Ascending aorta (tissue), 2 donors: ENCODE measurements around the gene NUBPL. TPM values are rescaled to one million over a fixed set of nuclear protein-coding genes. Genes with fewer than 3 reads are reported as not detected.
"Not testable (repeated sequence)": the region's sequence is repeated elsewhere in the genome, so short reads cannot be mapped to it uniquely, and the experiment has no call there.

ENCODE experiments used
- DNase-seq, 2 donors: peaks; one replicate each; pipeline ENCODE4 v3.0.0-alpha.2; 2019; ENCODE audit warnings: low spot score in 2 of 2
- H3K27ac ChIP-seq, 2 donors: fragments of 200-600 bp; sonication (generic); one replicate each; pipeline ENCODE4 v1.5.1; 2016 to 2017; ENCODE audit warnings: mild to moderate bottlenecking in 1 of 2
- H3K27me3 ChIP-seq: fragments of 200-600 bp; sonication (generic); one replicate; pipeline ENCODE4 v1.5.1; 2017
- H3K36me3 ChIP-seq, 2 donors: fragments of 200-600 bp; sonication (generic); one replicate each; pipeline ENCODE4 v1.5.1; 2016
- H3K4me1 ChIP-seq, 2 donors: fragments of 200-600 bp; sonication (generic); one replicate each; pipeline ENCODE4 v1.5.1; 2016 to 2017; ENCODE audit warnings: mild to moderate bottlenecking in 1 of 2
- H3K4me3 ChIP-seq, 2 donors: fragments of 200-600 bp; sonication (generic); one replicate each; pipeline ENCODE4 v1.5.1; 2016 to 2017; ENCODE audit warnings: mild to moderate bottlenecking in 1 of 2
- H3K9me3 ChIP-seq, 2 donors: fragments of 200-600 bp; sonication (generic); one replicate each; pipeline ENCODE4 v1.5.1; 2016
- CTCF ChIP-seq, 3 experiments: fragments of 200-600 bp in 2 of 3; fragments of 450-650 bp in 1 of 3; sonication (generic) in 2 of 3; IDR thresholded peaks; one replicate each; pipeline ENCODE4 v1.5.1; 2016 to 2019; ENCODE audit warnings: antibody characterized with exemption in 3 of 3, mild to moderate bottlenecking in 1 of 3, moderate library complexity in 1 of 3
- intact Hi-C: fragments of 100-400 bp; cut with DNase I; formaldehyde crosslinking; loops from one replicate; pipeline ENCODE4 v1.15.1; 2023
- total RNA-seq: library from RNA; depleted of rRNA; stranded (reverse); fragments of >200 nt; gene quantifications from one replicate; pipeline ENCODE4 v1.1.0, GENCODE V29; 2016

NUBPL gene
- total RNA-seq, 1 donor from 2014 or later = 1.7 TPM

- DNase-seq = no peak
- Histone ChIP-seq H3K27me3 (no peaks in the 10 kb centered on the region), H3K27ac (no peak overlapping the region), H3K4me1 (no peaks in the 10 kb centered on the region), H3K4me3 (no peak overlapping the region), H3K36me3 (no peaks in the 10 kb centered on the region), H3K9me3 (no peaks in the 10 kb centered on the region)
- intact Hi-C loops = no loop called here
- TF ChIP-seq CTCF (IDR thresholded peaks at IDR 0.05) = no peak
Measured at GRCh38 chr14:31884238-31884637, 323.0 kb downstream of the NUBPL start.

GRCh38 chr14:31884776-31885379 lies 323.7 kb downstream of the NUBPL start:
- Histone ChIP-seq H3K36me3 (no peaks in the 10 kb centered on the region), H3K27me3 (no peaks in the 10 kb centered on the region), H3K9me3 (no peaks in the 10 kb centered on the region), H3K4me3 (no peak overlapping the region), H3K27ac (no peak overlapping the region), H3K4me1 (no peaks in the 10 kb centered on the region)
- no peak for DNase-seq
- intact Hi-C loops = no loop called here
- TF ChIP-seq CTCF (IDR thresholded peaks at IDR 0.05) = no peak

GRCh38 chr14:31886156-31886835 lies 325.1 kb downstream of the NUBPL start:
- H3K27me3 ChIP-seq = no peaks in the 10 kb centered on the region
- TF ChIP-seq CTCF (IDR thresholded peaks at IDR 0.05) = no peak
- DNase-seq = no peak
- no peaks in the 10 kb centered on the region for H3K36me3 ChIP-seq
- no peak overlapping the region for H3K4me3 ChIP-seq
- intact Hi-C loops = no loop called here
- no peaks in the 10 kb centered on the region for H3K4me1 ChIP-seq
- H3K9me3 ChIP-seq = no peaks in the 10 kb centered on the region
- H3K27ac ChIP-seq = no peak overlapping the region

GRCh38 chr14:31887929-31888580 lies 326.9 kb downstream of the NUBPL start:
- intact Hi-C loops = no loop called here
- no peak for DNase-seq
- no peak for TF ChIP-seq CTCF (IDR thresholded peaks at IDR 0.05)
- Histone ChIP-seq H3K36me3 (no peaks in the 10 kb centered on the region), H3K4me3 (no peak overlapping the region), H3K9me3 (no peaks in the 10 kb centered on the region), H3K4me1 (no peaks in the 10 kb centered on the region), H3K27me3 (no peaks in the 10 kb centered on the region), H3K27ac (no peak overlapping the region)

GRCh38 chr14:31889297-31889696 lies 328.1 kb downstream of the NUBPL start:
- Histone ChIP-seq H3K27me3 (no peaks in the 10 kb centered on the region), H3K4me1 (no peaks in the 10 kb centered on the region), H3K9me3 (no peaks in the 10 kb centered on the region), H3K36me3 (no peaks in the 10 kb centered on the region), H3K27ac (no peak overlapping the region), H3K4me3 (no peak overlapping the region)
- DNase-seq = no peak
- TF ChIP-seq CTCF (IDR thresholded peaks at IDR 0.05) = no peak
- intact Hi-C loops = no loop called here

- intact Hi-C loops, H3K27ac ChIP-seq, H3K9me3 ChIP-seq, H3K4me3 ChIP-seq, H3K27me3 ChIP-seq, H3K4me1 ChIP-seq, DNase-seq, H3K36me3 ChIP-seq: not testable (repeated sequence)
Measured at GRCh38 chr14:31890202-31890601, 329.0 kb downstream of the NUBPL start.
